Brain microvascular endothelial cell (primary cell): ENCODE measurements around the gene PBX1.

Source experiments
- DNase-seq: peaks from one replicate; pipeline ENCODE4 v3.0.0-alpha.2; 2020
- H3K27ac ChIP-seq: fragments of 250-450 bp; sonication (Bioruptor Pico); 2 replicates; pipeline ENCODE4 v1.5.1; 2020; ENCODE audit warnings: mild to moderate bottlenecking, moderate library complexity
- H3K27me3 ChIP-seq: fragments of 250-450 bp; sonication (Bioruptor Pico); replicated peaks from 2 replicates; pipeline ENCODE4 v1.5.1; 2020; ENCODE audit warnings: mild to moderate bottlenecking
- H3K36me3 ChIP-seq: fragments of 250-450 bp; sonication (Bioruptor Pico); replicated peaks from 2 replicates; pipeline ENCODE4 v1.5.1; 2020; ENCODE audit warnings: mild to moderate bottlenecking
- H3K4me3 ChIP-seq: 2 replicates; pipeline ENCODE4 v1.5.1; 2011; ENCODE audit warnings: low read depth, mild to moderate bottlenecking, control low read depth, low read length, moderate library complexity
- in situ Hi-C: cut with HindIII; loops from 2 replicates; pipeline ENCODE4 v1.10.0; 2017; ENCODE audit warnings: low sequenced_read_pairs, low pct_ligation_motif_present
- TF ChIP-seq, protein P1 (sequence below): IDR thresholded peaks from 2 replicates; pipeline ENCODE4 v1.5.1; 2011; ENCODE audit warnings: low read depth, mild to moderate bottlenecking, moderate library complexity, low read length, control low read depth, inconsistent platforms; ENCODE audit errors: missing control alignments

Gene PBX1

DNA sequence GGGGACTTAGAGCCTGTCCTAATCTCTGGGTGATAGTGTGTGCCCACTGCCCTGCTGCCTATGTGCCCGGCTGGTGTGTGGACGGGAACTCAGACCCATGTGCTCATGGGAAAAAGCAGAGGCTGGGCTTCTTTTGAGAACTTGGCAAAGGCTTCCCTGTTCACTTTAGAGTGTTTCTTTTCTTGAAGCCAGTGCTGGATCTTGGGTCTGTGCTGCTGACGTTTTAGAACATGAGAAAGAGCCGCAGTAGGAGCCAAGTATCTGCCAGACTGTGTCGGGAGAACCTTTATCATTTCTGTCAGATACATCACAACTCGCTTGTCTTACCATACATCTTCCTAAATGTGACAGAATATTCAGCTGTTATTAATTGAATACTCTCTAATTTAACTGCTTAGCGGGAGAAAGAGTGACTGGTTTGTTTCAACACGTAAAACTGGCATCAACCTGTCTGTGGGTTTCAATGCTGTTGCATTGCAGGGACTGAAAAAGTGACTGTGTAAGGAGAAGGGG is 195.2 kb downstream of the PBX1 start:
- in situ Hi-C loops: no loop called here
- Histone ChIP-seq H3K27ac (no peak overlapping the region), H3K36me3 (no peaks in the 10 kb centered on the region), H3K27me3 (no peaks in the 10 kb centered on the region), H3K4me3 (no peak overlapping the region)
- no peak for DNase-seq
- TF ChIP-seq, protein P1, sequence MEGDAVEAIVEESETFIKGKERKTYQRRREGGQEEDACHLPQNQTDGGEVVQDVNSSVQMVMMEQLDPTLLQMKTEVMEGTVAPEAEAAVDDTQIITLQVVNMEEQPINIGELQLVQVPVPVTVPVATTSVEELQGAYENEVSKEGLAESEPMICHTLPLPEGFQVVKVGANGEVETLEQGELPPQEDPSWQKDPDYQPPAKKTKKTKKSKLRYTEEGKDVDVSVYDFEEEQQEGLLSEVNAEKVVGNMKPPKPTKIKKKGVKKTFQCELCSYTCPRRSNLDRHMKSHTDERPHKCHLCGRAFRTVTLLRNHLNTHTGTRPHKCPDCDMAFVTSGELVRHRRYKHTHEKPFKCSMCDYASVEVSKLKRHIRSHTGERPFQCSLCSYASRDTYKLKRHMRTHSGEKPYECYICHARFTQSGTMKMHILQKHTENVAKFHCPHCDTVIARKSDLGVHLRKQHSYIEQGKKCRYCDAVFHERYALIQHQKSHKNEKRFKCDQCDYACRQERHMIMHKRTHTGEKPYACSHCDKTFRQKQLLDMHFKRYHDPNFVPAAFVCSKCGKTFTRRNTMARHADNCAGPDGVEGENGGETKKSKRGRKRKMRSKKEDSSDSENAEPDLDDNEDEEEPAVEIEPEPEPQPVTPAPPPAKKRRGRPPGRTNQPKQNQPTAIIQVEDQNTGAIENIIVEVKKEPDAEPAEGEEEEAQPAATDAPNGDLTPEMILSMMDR: no peak

- no peak for DNase-seq
- TF ChIP-seq, protein P1: no peak
- H3K4me3 ChIP-seq: no peak overlapping the region
- in situ Hi-C loops: no loop called here
- no peaks in the 10 kb centered on the region for H3K27me3 ChIP-seq
- no peak overlapping the region for H3K27ac ChIP-seq
- H3K36me3 ChIP-seq: no peaks in the 10 kb centered on the region
Measured at GRCh38 chr1:164755690-164756089, 196.7 kb downstream of the PBX1 start.

- Histone ChIP-seq H3K4me3 (no peak overlapping the region), H3K27me3 (no peaks in the 10 kb centered on the region), H3K36me3 (no peaks in the 10 kb centered on the region), H3K27ac (no peak overlapping the region)
- no peak for DNase-seq
- in situ Hi-C loops: no loop called here
- TF ChIP-seq, protein P1: no peak
Measured at GRCh38 chr1:164756741-164757140, 197.8 kb downstream of the PBX1 start.

GRCh38 chr1:164757625-164758024 is 198.6 kb downstream of the PBX1 start:
- TF ChIP-seq, protein P1: no peak
- Histone ChIP-seq H3K27ac (no peak overlapping the region), H3K27me3 (no peaks in the 10 kb centered on the region), H3K4me3 (no peak overlapping the region), H3K36me3 (no peaks in the 10 kb centered on the region)
- no peak for DNase-seq
- in situ Hi-C loops: no loop called here

DNA sequence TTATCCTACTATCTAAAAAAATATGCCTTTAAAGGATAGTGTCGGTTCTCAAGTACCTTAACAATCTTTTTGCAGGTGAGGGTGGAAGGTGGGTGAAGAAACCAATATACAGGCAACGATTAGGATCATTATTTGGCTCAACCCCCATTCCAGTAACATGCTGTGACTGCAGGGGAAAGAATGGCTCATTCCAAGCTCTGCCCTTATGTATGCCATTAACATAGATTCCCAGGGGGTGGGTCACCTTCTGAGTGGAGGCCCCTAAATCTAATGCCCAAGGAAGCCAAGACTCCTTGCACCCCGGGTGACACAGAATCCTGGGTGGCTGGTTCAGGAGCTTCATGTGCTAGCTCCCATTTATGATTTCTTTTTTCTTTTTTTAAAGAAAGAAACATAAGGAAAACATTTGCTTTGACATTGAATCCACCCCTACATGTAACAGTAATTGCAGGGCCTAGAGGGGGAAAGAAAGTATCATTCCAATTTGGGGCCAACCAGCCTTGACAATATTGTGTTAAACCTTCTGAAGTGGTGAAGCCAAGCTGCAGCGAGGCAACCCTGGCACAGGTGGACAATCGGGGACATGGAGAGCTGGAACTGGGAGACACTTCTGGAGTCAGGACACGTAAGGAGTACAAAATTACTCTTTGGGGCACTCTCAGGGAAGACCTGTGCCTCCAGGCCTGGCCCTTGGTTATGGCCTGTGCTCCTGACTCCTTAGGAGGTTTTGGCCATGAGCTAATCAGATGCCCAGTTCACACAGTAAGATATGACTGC is 200.3 kb downstream of the PBX1 start:
- in situ Hi-C loops: no loop called here
- Histone ChIP-seq H3K4me3 (no peak overlapping the region), H3K27ac (no peak overlapping the region)

More for the DNA sequence above, 200.3 kb downstream of the PBX1 start:
- Histone ChIP-seq H3K27me3 (no peaks in the 10 kb centered on the region), H3K36me3 (no peaks in the 10 kb centered on the region)
- TF ChIP-seq, protein P1: no peak
- no peak for DNase-seq
